NCI-H2171 treated with DMSO at 0.1 percent for 48 hours (cell line): ENCODE results near the gene FGF8.

Source experiments
- DNase-seq: peaks from one replicate; lab custom pipeline; 2025; lab: John Stamatoyannopoulos, UW

Gene FGF8

GRCh38 chr10:101768791-101769170 is 7.1 kb downstream of the FGF8 start:
- DNase-seq: no peak

GRCh38 chr10:101767966-101768790 is 7.7 kb downstream of the FGF8 start:
- DNase-seq: no peak

GRCh38 chr10:101767600-101767945 is 8.3 kb downstream of the FGF8 start:
- no peak for DNase-seq

GRCh38 chr10:101766753-101767599 is 8.9 kb downstream of the FGF8 start:
- no peak for DNase-seq

GRCh38 chr10:101766306-101766705 is 9.6 kb downstream of the FGF8 start:
- DNase-seq: no peak

- DNase-seq: no peak
Measured at GRCh38 chr10:101763141-101763846, 12.6 kb downstream of the FGF8 start.

GRCh38 chr10:101762736-101763135 is 13.2 kb downstream of the FGF8 start:
- DNase-seq: no peak

GRCh38 chr10:101761226-101761625 is 14.7 kb downstream of the FGF8 start:
- no peak for DNase-seq

GRCh38 chr10:101760510-101760909 is 15.4 kb downstream of the FGF8 start:
- DNase-seq: no peak

GRCh38 chr10:101759309-101760247 is 16.3 kb downstream of the FGF8 start:
- no peak for DNase-seq

- no peak for DNase-seq
Measured at GRCh38 chr10:101758858-101759257, 17.1 kb downstream of the FGF8 start.

GRCh38 chr10:101752241-101752640 is 23.7 kb downstream of the FGF8 start:
- peak; percentile 61 for DNase-seq

GRCh38 chr10:101749047-101750016 is 26.6 kb downstream of the FGF8 start:
- DNase-seq: no peak

GRCh38 chr10:101748496-101748895 is 27.4 kb downstream of the FGF8 start:
- no peak for DNase-seq

- no peak for DNase-seq
Measured at GRCh38 chr10:101745074-101745696, 30.7 kb downstream of the FGF8 start.

GRCh38 chr10:101744267-101744666 is 31.6 kb downstream of the FGF8 start:
- no peak for DNase-seq

- DNase-seq: no peak
Measured at GRCh38 chr10:101741938-101742337, 34.0 kb downstream of the FGF8 start.

GRCh38 chr10:101736666-101737065 is 39.2 kb downstream of the FGF8 start:
- DNase-seq: no peak

GRCh38 chr10:101732096-101732495 is 43.8 kb downstream of the FGF8 start:
- DNase-seq: no peak

GRCh38 chr10:101726115-101726387 is 49.9 kb downstream of the FGF8 start:
- DNase-seq: peak; percentile 12
